Measurements from ENCODE around the gene HDAC2. TPM values are rescaled to one million over a fixed set of nuclear protein-coding genes. Genes with fewer than 3 reads are reported as not detected.
"Not testable (repeated sequence)": the region's sequence is repeated elsewhere in the genome, so short reads cannot be mapped to it uniquely, and the experiment has no call there.

The HDAC2 gene
- total and polyA plus RNA-seq, 5 donors from 2014 or later: 46.5 to 80.9 (median 71.5) TPM

DNA sequence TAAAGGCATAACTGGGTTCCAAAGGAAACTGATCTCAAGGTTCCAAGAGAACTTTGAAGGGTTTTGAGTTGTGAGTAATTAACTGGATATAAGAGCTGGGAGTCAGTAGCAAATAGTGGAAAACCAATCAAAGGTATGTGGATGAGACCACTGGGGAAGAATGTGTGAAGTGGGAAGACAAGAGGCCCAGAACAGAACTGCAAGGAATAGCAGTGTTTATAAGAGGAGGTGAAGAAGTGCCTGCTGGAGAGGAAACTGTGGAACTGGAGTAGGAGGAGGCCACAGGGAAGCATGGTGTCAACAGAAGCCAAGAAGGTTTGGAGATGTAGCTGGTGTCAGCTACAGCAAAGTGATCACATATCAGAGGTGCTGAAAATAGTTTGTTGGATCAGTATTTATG is 18.7 kb upstream of the HDAC2 start:
- no peak overlapping the region for H3K4me3 ChIP-seq (ENCODE audit: low read depth, low read length)
- DNase-seq (no peak), ATAC-seq (ENCODE audit: low read depth in 2 of 2) (no peak)
- Mint-ChIP-seq H3K27ac (peak overlapping the region in 1 of 3 donors; percentile 2), H3K9me3 (peaks cover 0 to 5% (median 0%) of the 10 kb centered on the region in 7 donors), H3K4me3 (no peak overlapping the region), H3K27me3 (peaks cover 17% of the 10 kb centered on the region), H3K4me1 (no peaks in the 10 kb centered on the region), H3K36me3 (no peaks in the 10 kb centered on the region)
- no peaks in the 10 kb centered on the region for H3K36me3 ChIP-seq (ENCODE audit: control insufficient read depth, insufficient read depth, low read length)
- H3K27me3 ChIP-seq (ENCODE audit: control insufficient read depth, insufficient read depth, low read length): peaks cover 3% of the 10 kb centered on the region
- H3K4me1 ChIP-seq (ENCODE audit: control insufficient read depth, insufficient read depth, low read length, poor library complexity, severe bottlenecking): no peaks in the 10 kb centered on the region
- H3K9me3 ChIP-seq (ENCODE audit: control insufficient read depth in 2 of 2, low read length in 2 of 2): no peaks in the 10 kb centered on the region
- no peak overlapping the region for H3K27ac ChIP-seq (ENCODE audit: insufficient read depth, low read length, poor library complexity, severe bottlenecking)

DNA sequence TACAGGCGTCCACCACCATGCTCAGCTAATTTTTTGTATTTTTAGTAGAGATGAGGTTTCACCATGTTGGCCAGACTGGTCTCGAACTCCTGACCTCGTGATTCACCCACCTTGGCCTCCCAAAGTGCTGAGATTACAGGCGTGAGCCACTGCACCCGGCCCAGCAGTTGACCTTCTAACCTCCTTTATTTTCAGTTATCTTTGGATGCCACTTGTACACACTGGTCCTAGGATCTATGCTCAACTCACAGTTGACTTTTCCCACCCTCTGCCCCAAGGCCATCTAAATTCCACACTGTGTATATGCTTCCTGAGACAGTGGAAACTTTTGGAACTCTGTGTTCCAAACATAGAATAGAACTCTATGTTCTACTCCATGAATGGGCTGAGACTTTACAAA is 11.7 kb upstream of the HDAC2 start:
- H3K4me1 Mint-ChIP-seq; H3K4me3 ChIP-seq (ENCODE audit: low read depth, low read length); H3K27ac Mint-ChIP-seq; H3K36me3 ChIP-seq (ENCODE audit: control insufficient read depth, insufficient read depth, low read length); H3K9me3 Mint-ChIP-seq; H3K27me3 ChIP-seq (ENCODE audit: control insufficient read depth, insufficient read depth, low read length); H3K36me3 Mint-ChIP-seq; DNase-seq; H3K4me1 ChIP-seq (ENCODE audit: control insufficient read depth, insufficient read depth, low read length, poor library complexity, severe bottlenecking); H3K4me3 Mint-ChIP-seq; H3K9me3 ChIP-seq (ENCODE audit: control insufficient read depth in 2 of 2, low read length in 2 of 2); ATAC-seq (ENCODE audit: low read depth in 2 of 2); H3K27ac ChIP-seq (ENCODE audit: insufficient read depth, low read length, poor library complexity, severe bottlenecking): not testable (repeated sequence)
- peaks cover 14% of the 10 kb centered on the region for H3K27me3 Mint-ChIP-seq

DNA sequence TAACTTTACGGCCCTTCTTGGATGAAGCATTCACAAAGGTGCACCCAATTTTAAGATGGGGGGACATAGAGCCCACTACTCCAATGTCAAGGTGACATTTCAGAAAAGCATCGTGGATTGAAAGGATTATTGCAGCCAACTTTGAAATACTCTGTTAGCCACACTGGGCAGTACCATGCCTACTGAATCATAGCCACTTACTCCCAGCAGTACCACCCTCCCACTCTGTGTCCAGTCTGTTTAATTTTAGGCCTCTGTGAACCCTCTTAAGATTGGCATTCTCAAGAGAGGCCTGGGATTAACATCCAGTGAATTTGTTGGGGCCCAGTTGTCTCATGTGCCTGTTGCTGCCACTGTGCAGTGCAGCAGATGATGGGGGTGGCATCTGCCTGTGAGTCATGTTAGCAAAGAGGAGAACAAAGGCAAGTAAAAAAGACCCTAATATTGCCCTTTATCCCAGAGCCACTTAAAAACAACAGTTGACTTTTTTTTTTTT is 11.2 kb upstream of the HDAC2 start:
- H3K4me3 Mint-ChIP-seq: no peak overlapping the region
- DNase-seq: no peak

DNA sequence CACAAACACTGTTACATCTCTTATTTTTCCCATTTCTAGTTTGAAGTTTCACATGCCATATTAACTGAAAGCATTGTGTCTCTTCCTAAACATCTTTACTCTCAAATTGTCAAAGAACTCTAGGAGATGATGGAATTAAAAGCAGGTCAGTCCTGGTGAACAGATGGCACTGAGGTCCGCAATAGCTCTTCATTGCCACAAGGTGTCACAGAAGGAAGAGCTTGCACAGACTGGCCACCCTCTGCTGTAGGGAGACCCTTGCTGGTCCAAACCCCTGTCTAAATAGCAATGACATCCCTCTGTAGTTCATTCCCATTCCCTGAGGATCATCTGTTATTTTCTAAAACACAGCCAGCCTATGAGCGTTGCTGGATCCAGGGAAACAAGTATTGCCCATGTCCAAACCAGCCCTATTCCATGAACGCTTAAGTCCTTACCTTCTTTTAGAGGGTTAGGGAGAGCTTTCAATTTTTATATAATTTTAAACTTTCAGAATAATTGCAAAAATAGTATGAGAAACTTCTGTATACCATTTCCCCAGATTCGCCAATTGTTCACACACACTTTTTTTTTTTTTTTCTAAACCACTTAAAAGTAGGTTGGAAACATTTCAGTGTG is 10.1 kb upstream of the HDAC2 start:
- H3K4me1 Mint-ChIP-seq: no peaks in the 10 kb centered on the region
- Histone ChIP-seq H3K4me3 (ENCODE audit: low read depth, low read length) (no peak overlapping the region), H3K27me3 (ENCODE audit: control insufficient read depth, insufficient read depth, low read length) (no peaks in the 10 kb centered on the region), H3K9me3 (ENCODE audit: control insufficient read depth in 2 of 2, low read length in 2 of 2) (no peaks in the 10 kb centered on the region), H3K36me3 (ENCODE audit: control insufficient read depth, insufficient read depth, low read length) (no peaks in the 10 kb centered on the region), H3K4me1 (ENCODE audit: control insufficient read depth, insufficient read depth, low read length, poor library complexity, severe bottlenecking) (no peaks in the 10 kb centered on the region), H3K27ac (ENCODE audit: insufficient read depth, low read length, poor library complexity, severe bottlenecking) (no peak overlapping the region)
- no peaks in the 10 kb centered on the region for H3K36me3 Mint-ChIP-seq
- H3K27me3 Mint-ChIP-seq: peaks cover 14% of the 10 kb centered on the region
- no peak overlapping the region for H3K4me3 Mint-ChIP-seq
- peak in 1 of 2 donors; percentile 50 for ATAC-seq (ENCODE audit: low read depth in 2 of 2)
- H3K27ac Mint-ChIP-seq: no peak overlapping the region
- peak in 1 of 3 donors; percentile 35 for DNase-seq
- peaks cover 0 to 2% (median 0%) of the 10 kb centered on the region in 7 donors for H3K9me3 Mint-ChIP-seq

More for the DNA sequence above, 11.2 kb upstream of the HDAC2 start:
- no peak overlapping the region for H3K4me3 ChIP-seq (ENCODE audit: low read depth, low read length)
- H3K4me1 ChIP-seq (ENCODE audit: control insufficient read depth, insufficient read depth, low read length, poor library complexity, severe bottlenecking): no peaks in the 10 kb centered on the region
- no peak overlapping the region for H3K27ac ChIP-seq (ENCODE audit: insufficient read depth, low read length, poor library complexity, severe bottlenecking)
- Mint-ChIP-seq H3K9me3 (peaks cover 0 to 2% (median 0%) of the 10 kb centered on the region in 7 donors), H3K4me1 (no peaks in the 10 kb centered on the region), H3K27ac (no peak overlapping the region), H3K27me3 (peaks cover 14% of the 10 kb centered on the region), H3K36me3 (no peaks in the 10 kb centered on the region)
- no peaks in the 10 kb centered on the region for H3K9me3 ChIP-seq (ENCODE audit: control insufficient read depth in 2 of 2, low read length in 2 of 2)
- H3K36me3 ChIP-seq (ENCODE audit: control insufficient read depth, insufficient read depth, low read length): no peaks in the 10 kb centered on the region
- H3K27me3 ChIP-seq (ENCODE audit: control insufficient read depth, insufficient read depth, low read length): no peaks in the 10 kb centered on the region
- ATAC-seq (ENCODE audit: low read depth in 2 of 2): no peak

DNA sequence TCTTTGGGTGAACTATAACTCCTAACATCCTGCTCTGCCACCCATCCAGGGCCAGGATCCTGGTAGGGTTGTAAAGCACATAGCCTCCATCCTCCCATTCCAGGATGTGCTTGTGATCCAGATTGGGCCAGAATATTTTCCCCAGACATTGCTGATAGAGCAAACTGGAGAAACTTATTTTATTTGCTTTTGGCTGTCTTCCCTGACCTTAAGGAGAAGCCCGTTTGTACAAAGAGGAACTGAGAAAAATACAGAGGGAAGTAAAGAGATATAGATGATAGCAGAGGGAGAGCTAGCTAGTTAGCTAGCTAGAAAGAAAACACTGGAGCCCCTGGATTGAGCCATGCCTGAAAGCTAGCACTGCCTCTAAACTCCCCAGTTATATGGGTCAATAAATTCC is 9.0 kb upstream of the HDAC2 start:
- H3K4me3 Mint-ChIP-seq: no peak overlapping the region
- no peak overlapping the region for H3K27ac Mint-ChIP-seq
- H3K9me3 ChIP-seq (ENCODE audit: control insufficient read depth in 2 of 2, low read length in 2 of 2): no peaks in the 10 kb centered on the region
- no peak overlapping the region for H3K27ac ChIP-seq (ENCODE audit: insufficient read depth, low read length, poor library complexity, severe bottlenecking)
- no peaks in the 10 kb centered on the region for H3K27me3 ChIP-seq (ENCODE audit: control insufficient read depth, insufficient read depth, low read length)
- peaks cover 13% of the 10 kb centered on the region for H3K27me3 Mint-ChIP-seq
- DNase-seq (no peak), ATAC-seq (ENCODE audit: low read depth in 2 of 2) (no peak)
- H3K36me3 ChIP-seq (ENCODE audit: control insufficient read depth, insufficient read depth, low read length): no peaks in the 10 kb centered on the region
- no peaks in the 10 kb centered on the region for H3K4me1 Mint-ChIP-seq
- H3K4me3 ChIP-seq (ENCODE audit: low read depth, low read length): no peak overlapping the region
- H3K9me3 Mint-ChIP-seq: no peaks in the 10 kb centered on the region
- H3K4me1 ChIP-seq (ENCODE audit: control insufficient read depth, insufficient read depth, low read length, poor library complexity, severe bottlenecking): no peaks in the 10 kb centered on the region
- no peaks in the 10 kb centered on the region for H3K36me3 Mint-ChIP-seq

DNA sequence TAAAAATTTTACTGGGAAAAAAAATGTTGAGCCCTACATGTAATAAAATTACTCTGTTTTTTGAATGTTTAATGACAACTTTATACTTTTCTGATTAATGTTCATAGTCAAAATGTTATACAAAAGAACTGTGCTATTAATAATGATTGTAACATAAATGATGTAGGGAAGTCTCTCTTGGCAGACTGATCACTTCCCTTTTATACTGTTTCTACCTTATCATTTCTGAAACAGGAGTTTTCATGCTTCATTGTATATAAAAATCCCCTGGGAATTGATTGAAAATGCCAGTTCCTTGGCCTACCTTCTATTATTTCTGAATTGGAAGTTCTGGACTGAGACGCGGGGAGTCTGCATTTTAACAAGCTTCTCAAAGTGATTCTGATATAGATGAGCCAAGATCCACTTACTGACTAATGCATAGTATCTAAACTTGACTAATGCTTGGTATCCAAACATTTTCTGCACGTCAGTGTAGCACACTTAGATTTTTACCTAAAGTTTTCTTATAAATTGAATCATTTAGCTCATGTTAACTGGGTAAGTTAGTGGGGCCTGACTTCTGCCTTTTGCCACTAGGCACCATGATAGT is 7.2 kb upstream of the HDAC2 start:
- H3K9me3 ChIP-seq (ENCODE audit: control insufficient read depth in 2 of 2, low read length in 2 of 2): no peaks in the 10 kb centered on the region
- no peaks in the 10 kb centered on the region for H3K27me3 ChIP-seq (ENCODE audit: control insufficient read depth, insufficient read depth, low read length)
- no peaks in the 10 kb centered on the region for H3K4me1 ChIP-seq (ENCODE audit: control insufficient read depth, insufficient read depth, low read length, poor library complexity, severe bottlenecking)
- H3K9me3 Mint-ChIP-seq: no peaks in the 10 kb centered on the region
- no peak overlapping the region for H3K4me3 Mint-ChIP-seq
- no peak overlapping the region for H3K4me3 ChIP-seq (ENCODE audit: low read depth, low read length)
- ATAC-seq (ENCODE audit: low read depth in 2 of 2): no peak
- H3K36me3 ChIP-seq (ENCODE audit: control insufficient read depth, insufficient read depth, low read length): no peaks in the 10 kb centered on the region
- H3K36me3 Mint-ChIP-seq: no peaks in the 10 kb centered on the region
- no peak for DNase-seq
- no peaks in the 10 kb centered on the region for H3K4me1 Mint-ChIP-seq
- H3K27ac Mint-ChIP-seq: no peak overlapping the region
- no peak overlapping the region for H3K27ac ChIP-seq (ENCODE audit: insufficient read depth, low read length, poor library complexity, severe bottlenecking)
- H3K27me3 Mint-ChIP-seq: peaks cover 5% of the 10 kb centered on the region

DNA sequence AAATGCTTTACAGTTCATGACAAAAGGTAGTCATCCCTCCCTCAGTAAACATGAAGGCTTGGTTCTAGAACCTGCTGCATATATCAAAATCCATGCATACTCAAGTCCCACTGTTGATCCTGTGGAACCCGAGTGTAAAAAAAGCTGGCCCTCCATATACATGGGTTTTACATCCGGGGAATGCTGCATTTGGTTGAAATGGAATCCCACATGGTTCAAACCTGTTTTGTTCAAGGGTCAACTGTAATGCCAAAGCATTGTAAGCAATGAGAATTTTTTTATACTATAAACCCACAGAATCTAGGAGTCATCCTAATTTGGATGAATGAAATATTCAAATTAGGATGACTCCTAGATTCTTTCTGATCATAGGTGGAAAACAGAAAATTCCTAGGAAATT is 5.9 kb upstream of the HDAC2 start:
- no peaks in the 10 kb centered on the region for H3K27me3 ChIP-seq (ENCODE audit: control insufficient read depth, insufficient read depth, low read length)
- H3K27ac Mint-ChIP-seq: no peak overlapping the region
- no peak overlapping the region for H3K4me3 ChIP-seq (ENCODE audit: low read depth, low read length)
- no peak overlapping the region for H3K4me3 Mint-ChIP-seq
- H3K9me3 ChIP-seq (ENCODE audit: control insufficient read depth in 2 of 2, low read length in 2 of 2): no peaks in the 10 kb centered on the region
- no peaks in the 10 kb centered on the region for H3K36me3 ChIP-seq (ENCODE audit: control insufficient read depth, insufficient read depth, low read length)
- ATAC-seq (ENCODE audit: low read depth in 2 of 2) (no peak), DNase-seq (no peak)
- peaks cover under 1% of the 10 kb centered on the region for H3K4me1 ChIP-seq (ENCODE audit: control insufficient read depth, insufficient read depth, low read length, poor library complexity, severe bottlenecking)
- H3K36me3 Mint-ChIP-seq: no peaks in the 10 kb centered on the region
- no peak overlapping the region for H3K27ac ChIP-seq (ENCODE audit: insufficient read depth, low read length, poor library complexity, severe bottlenecking)
- peaks cover 5% of the 10 kb centered on the region for H3K27me3 Mint-ChIP-seq
- no peaks in the 10 kb centered on the region for H3K9me3 Mint-ChIP-seq
- H3K4me1 Mint-ChIP-seq: peaks cover 0 to 7% (median 0%) of the 10 kb centered on the region in 4 donors

DNA sequence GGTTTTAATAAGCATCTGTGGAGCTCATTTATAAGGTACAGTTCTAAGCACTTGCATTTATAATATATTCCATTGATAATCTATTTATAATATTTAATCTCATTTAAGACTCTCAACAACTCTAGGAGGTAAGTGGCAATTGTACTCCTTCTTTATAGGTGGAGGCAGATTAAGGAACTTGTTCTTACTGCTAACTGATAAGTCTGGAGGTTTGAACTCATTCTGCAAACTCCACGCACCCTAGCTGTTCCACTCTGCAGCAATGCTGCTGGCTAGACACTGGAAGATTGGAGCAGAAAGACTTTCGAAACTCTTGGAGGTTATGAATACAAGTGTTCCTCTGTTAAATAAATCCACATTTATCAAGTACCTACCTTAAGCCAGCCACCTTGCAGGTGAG is 793 bp upstream of the HDAC2 start:
- Mint-ChIP-seq H3K27ac (peak overlapping the region in 1 of 3 donors; percentile 95), H3K27me3 (peaks cover 8% of the 10 kb centered on the region), H3K4me3 (peak overlapping the region; percentile 96 to 100 (median 98)), H3K36me3 (no peaks in the 10 kb centered on the region), H3K4me1 (peaks cover 24 to 45% (median 30%) of the 10 kb centered on the region in 4 donors), H3K9me3 (no peaks in the 10 kb centered on the region)
- no peak overlapping the region for H3K27ac ChIP-seq (ENCODE audit: insufficient read depth, low read length, poor library complexity, severe bottlenecking)
- H3K9me3 ChIP-seq (ENCODE audit: control insufficient read depth in 2 of 2, low read length in 2 of 2): no peaks in the 10 kb centered on the region
- H3K27me3 ChIP-seq (ENCODE audit: control insufficient read depth, insufficient read depth, low read length): no peaks in the 10 kb centered on the region
- H3K36me3 ChIP-seq (ENCODE audit: control insufficient read depth, insufficient read depth, low read length): no peaks in the 10 kb centered on the region
- H3K4me3 ChIP-seq (ENCODE audit: low read depth, low read length): peak overlapping the region; percentile 57
- ATAC-seq (ENCODE audit: low read depth in 2 of 2) (no peak), DNase-seq (no peak)
- H3K4me1 ChIP-seq (ENCODE audit: control insufficient read depth, insufficient read depth, low read length, poor library complexity, severe bottlenecking): peaks cover 29% of the 10 kb centered on the region

All from CD4-positive, CD25-positive, alpha-beta regulatory T cell (primary cell).